ENCODE measurements around the gene AP3S1. TPM values are rescaled to one million over a fixed set of nuclear protein-coding genes. Genes with fewer than 3 reads are reported as not detected.

Gene AP3S1
- total and polyA plus RNA-seq, 2 of the 13 experiments (the other 11 are each of a cell fraction or from before 2014, with no cell fraction given), result 50.5 to 85.9 TPM

DNA sequence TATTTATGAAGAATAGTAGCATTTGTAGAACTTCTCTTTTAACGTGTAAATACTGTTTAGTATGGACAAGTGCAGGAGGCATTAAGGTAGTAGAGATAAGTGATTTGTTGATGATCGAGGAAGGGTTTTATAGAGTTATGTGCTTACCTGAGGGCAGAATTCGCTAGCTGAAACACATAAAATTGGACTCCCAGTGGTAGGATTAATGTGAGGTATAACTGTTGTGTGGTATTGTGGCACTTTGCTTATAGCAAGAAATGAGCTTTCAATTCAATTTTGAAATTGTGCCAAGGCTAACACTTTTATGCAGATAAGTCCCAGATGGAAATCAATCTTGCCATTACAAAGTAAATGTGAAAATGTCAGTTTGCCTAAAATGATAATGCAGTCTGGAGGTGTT, 1.2 kb downstream of the AP3S1 start:
- H3K4me2 ChIP-seq (ENCODE audit: low read depth, low read length), result peak overlapping the region; percentile 77
- H3K27ac ChIP-seq (ENCODE audit: extremely low read length, insufficient read depth, low read length), result peak overlapping the region; percentile 99
- ATAC-seq, result no peak
- 0 out of 5 replicates have a peak, but pooled peaks cover 0 to 2% of the 10 kb centered on the region in 2 experiments for H3K36me3 ChIP-seq (replicated peaks in 1 of 2; ENCODE audit: control insufficient read depth in 1 of 2, insufficient read depth in 2 of 2, low read length in 2 of 2)
- CTCF ChIA-PET (ENCODE audit: low intra/inter-chr PET ratio, low total read pairs), result no interaction called here
- DNase-seq (ENCODE audit: low spot score), result no peak
- H4K20me1 ChIP-seq (ENCODE audit: insufficient read depth, low read length), result peaks cover 13% of the 10 kb centered on the region
- H3K4me1 ChIP-seq (ENCODE audit: insufficient read depth, low read length), result peaks cover 62% of the 10 kb centered on the region
- 6% methylated on average over 3 of the region's 3 CpGs for WGBS (ENCODE audit: low lambda C conversion rate)
- H3K9me3 ChIP-seq (ENCODE audit: low read length), result no peaks in the 10 kb centered on the region
- BruUV-seq (replicated peaks), result TSS peak; percentile 53
- peak overlapping the region; percentile 94 for H3K9ac ChIP-seq (ENCODE audit: insufficient read depth, low read depth, low read length)
- peak overlapping the region; percentile 77 to 98 (median 91) for H3K4me3 ChIP-seq (replicated peaks in 1 of 3; ENCODE audit: insufficient read depth in 1 of 3, low read depth in 2 of 3, low read length in 3 of 3)
- intact Hi-C loops (cut with micrococcal nuclease; ENCODE audit: unreplicated experiment) (loop anchor here (5.0 kb wide), 2 partner anchors 244 to 301 kb away; partner anchors contain the start of genes COMMD10 and FEM1C), in situ Hi-C loops (cut with HindIII; ENCODE audit: extremely low pct_ligation_motif_present, low pct_unique_long_range_greater_than_20kb) (loop anchor here (25.0 kb wide), 1 partner anchor 219 kb away; no protein-coding TSS in a partner anchor)
- peaks cover 91% of the 10 kb centered on the region for H3K79me2 ChIP-seq (ENCODE audit: insufficient read depth, low read length)
- no peak overlapping the region for H2AFZ ChIP-seq (ENCODE audit: low read length)
- TF ChIP-seq SRY (CRISPR knock-in tag; IDR thresholded peaks at IDR 0.05) (no peak), TBX2 (CRISPR knock-in tag; IDR thresholded peaks at IDR 0.05; ENCODE audit: borderline replicate concordance) (no peak), ZNF557 (CRISPR knock-in tag; IDR thresholded peaks at IDR 0.05) (no peak), ZNF564 (CRISPR knock-in tag; IDR thresholded peaks at IDR 0.05) (no peak), GATAD2A (CRISPR knock-in tag; IDR thresholded peaks at IDR 0.05) (no peak), ZSCAN9 (CRISPR knock-in tag; IDR thresholded peaks at IDR 0.05; ENCODE audit: borderline replicate concordance) (no peak), ZNF510 (CRISPR knock-in tag; IDR thresholded peaks at IDR 0.05; ENCODE audit: low read depth) (no peak), ZNF841 (CRISPR knock-in tag; IDR thresholded peaks at IDR 0.05; ENCODE audit: borderline replicate concordance) (no peak), ZSCAN30 (CRISPR knock-in tag; IDR thresholded peaks at IDR 0.05) (no peak), ZNF547 (CRISPR knock-in tag; IDR thresholded peaks at IDR 0.05) (no peak), KMT2A (CRISPR knock-in tag; IDR thresholded peaks at IDR 0.05) (no peak), ZMYM3 (CRISPR knock-in tag; IDR thresholded peaks at IDR 0.05) (no peak)
- TF ChIP-seq, protein P1, sequence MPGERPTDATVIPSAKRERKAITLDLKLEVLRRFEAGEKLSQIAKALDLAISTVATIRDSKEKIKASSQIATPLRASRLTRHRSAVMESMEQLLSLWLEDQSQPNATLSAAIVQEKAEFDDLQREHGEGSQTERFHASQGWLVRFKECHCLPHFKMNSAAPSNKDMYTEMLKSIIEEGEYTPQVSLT (CRISPR knock-in tag; IDR thresholded peaks at IDR 0.05; ENCODE audit: borderline replicate concordance, low read depth), result no peak
- TF ChIP-seq, protein P2, sequence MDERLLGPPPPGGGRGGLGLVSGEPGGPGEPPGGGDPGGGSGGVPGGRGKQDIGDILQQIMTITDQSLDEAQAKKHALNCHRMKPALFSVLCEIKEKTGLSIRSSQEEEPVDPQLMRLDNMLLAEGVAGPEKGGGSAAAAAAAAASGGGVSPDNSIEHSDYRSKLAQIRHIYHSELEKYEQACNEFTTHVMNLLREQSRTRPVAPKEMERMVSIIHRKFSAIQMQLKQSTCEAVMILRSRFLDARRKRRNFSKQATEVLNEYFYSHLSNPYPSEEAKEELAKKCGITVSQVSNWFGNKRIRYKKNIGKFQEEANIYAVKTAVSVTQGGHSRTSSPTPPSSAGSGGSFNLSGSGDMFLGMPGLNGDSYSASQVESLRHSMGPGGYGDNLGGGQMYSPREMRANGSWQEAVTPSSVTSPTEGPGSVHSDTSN (CRISPR knock-in tag; IDR thresholded peaks at IDR 0.05), result no peak
- TF ChIP-seq, protein P3, sequence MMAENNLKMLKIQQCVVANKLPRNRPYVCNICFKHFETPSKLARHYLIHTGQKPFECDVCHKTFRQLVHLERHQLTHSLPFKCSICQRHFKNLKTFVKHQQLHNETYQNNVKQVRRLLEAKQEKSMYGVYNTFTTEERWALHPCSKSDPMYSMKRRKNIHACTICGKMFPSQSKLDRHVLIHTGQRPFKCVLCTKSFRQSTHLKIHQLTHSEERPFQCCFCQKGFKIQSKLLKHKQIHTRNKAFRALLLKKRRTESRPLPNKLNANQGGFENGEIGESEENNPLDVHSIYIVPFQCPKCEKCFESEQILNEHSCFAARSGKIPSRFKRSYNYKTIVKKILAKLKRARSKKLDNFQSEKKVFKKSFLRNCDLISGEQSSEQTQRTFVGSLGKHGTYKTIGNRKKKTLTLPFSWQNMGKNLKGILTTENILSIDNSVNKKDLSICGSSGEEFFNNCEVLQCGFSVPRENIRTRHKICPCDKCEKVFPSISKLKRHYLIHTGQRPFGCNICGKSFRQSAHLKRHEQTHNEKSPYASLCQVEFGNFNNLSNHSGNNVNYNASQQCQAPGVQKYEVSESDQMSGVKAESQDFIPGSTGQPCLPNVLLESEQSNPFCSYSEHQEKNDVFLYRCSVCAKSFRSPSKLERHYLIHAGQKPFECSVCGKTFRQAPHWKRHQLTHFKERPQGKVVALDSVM (CRISPR knock-in tag; IDR thresholded peaks at IDR 0.05), result no peak
- POLR2A ChIA-PET, result no interaction called here
- no peaks in the 10 kb centered on the region; a peak in 1 of 5 replicates for H3K27me3 ChIP-seq (ENCODE audit: control insufficient read depth in 1 of 2, insufficient read depth in 2 of 2, low read length in 2 of 2)
- FAIRE-seq, result no peak

Data from HepG2 (cell line).